ENCODE data around the gene KATNB1. TPM values are rescaled to one million over a fixed set of nuclear protein-coding genes. Genes with fewer than 3 reads are reported as not detected.

The KATNB1 gene
- total RNA-seq, 1 experiment from 2014 or later, result 60.4 TPM

GRCh38 chr16:57701759-57702371 lies 33.7 kb upstream of the KATNB1 start:
- DNase-seq (ENCODE audit: low spot score), result no peak
- ATAC-seq, result no peak
- H3K27ac Mint-ChIP-seq, result no peak overlapping the region
- H3K27me3 Mint-ChIP-seq (ENCODE audit: low read depth), result no peaks in the 10 kb centered on the region; the same call in 1 of the 2 replicates
- H3K4me3 Mint-ChIP-seq, result no peak overlapping the region
- ChIA-PET POLR2A (interaction anchor here (0.6 kb wide), 1 partner anchor 1033 kb away, joined by 5 read pairs; no protein-coding TSS in a partner anchor), CTCF (no interaction called here)
- peaks cover 2% of the 10 kb centered on the region; the same call in 1 of the 2 replicates for H3K9me3 Mint-ChIP-seq
- no peak for TF ChIP-seq IRF2 (CRISPR knock-in tag; IDR thresholded peaks at IDR 0.05; ENCODE audit: borderline replicate concordance, low read depth)
- peaks cover 5% of the 10 kb centered on the region; the same call in 1 of the 2 replicates for H3K4me1 Mint-ChIP-seq
- H3K36me3 Mint-ChIP-seq, result no peaks in the 10 kb centered on the region

GRCh38 chr16:57703416-57704010 lies 32.1 kb upstream of the KATNB1 start:
- H3K36me3 Mint-ChIP-seq, result no peaks in the 10 kb centered on the region
- peaks cover 7% of the 10 kb centered on the region; the same call in 1 of the 2 replicates for H3K9me3 Mint-ChIP-seq
- CTCF ChIA-PET, result interaction anchor here (0.8 to 1.9 kb wide), 4 partner anchors 10 to 127 kb away, joined by 3 to 6 read pairs (median 3); no protein-coding TSS in a partner anchor

GRCh38 chr16:57704011-57704904 lies 31.3 kb upstream of the KATNB1 start:
- Mint-ChIP-seq H3K9me3 (peaks cover 7% of the 10 kb centered on the region; the same call in 1 of the 2 replicates), H3K36me3 (no peaks in the 10 kb centered on the region), H3K4me1 (peaks cover 5% of the 10 kb centered on the region; the same call in 1 of the 2 replicates), H3K4me3 (no peak overlapping the region), H3K27me3 (ENCODE audit: low read depth) (no peaks in the 10 kb centered on the region; the same call in 1 of the 2 replicates), H3K27ac (no peak overlapping the region)
- TF ChIP-seq OVOL2 (CRISPR knock-in tag; IDR thresholded peaks at IDR 0.05; ENCODE audit: borderline replicate concordance), result no peak
- peak; percentile 44 for TF ChIP-seq GABPB1 (CRISPR knock-in tag; IDR thresholded peaks at IDR 0.05)
- ATAC-seq, result no peak
- no peak for DNase-seq (ENCODE audit: low spot score)
- ChIA-PET POLR2A (interaction anchor here (0.6 to 0.7 kb wide), 2 partner anchors 169 to 595 kb away, joined by 3 to 8 read pairs; no protein-coding TSS in a partner anchor), CTCF (interaction anchor here (0.8 to 1.9 kb wide), 4 partner anchors 10 to 128 kb away, joined by 3 to 6 read pairs (median 3); no protein-coding TSS in a partner anchor)

More at GRCh38 chr16:57703416-57704010, 32.1 kb upstream of the KATNB1 start:
- Mint-ChIP-seq H3K27me3 (ENCODE audit: low read depth) (no peaks in the 10 kb centered on the region; the same call in 1 of the 2 replicates), H3K4me3 (no peak overlapping the region), H3K4me1 (peaks cover 5% of the 10 kb centered on the region; the same call in 1 of the 2 replicates), H3K27ac (no peak overlapping the region)
- TF ChIP-seq ELF4 (CRISPR knock-in tag; IDR thresholded peaks at IDR 0.05; ENCODE audit: low read depth) (no peak), E2F4 (CRISPR knock-in tag; IDR thresholded peaks at IDR 0.05; ENCODE audit: borderline replicate concordance, low read depth) (no peak), TEAD4 (CRISPR knock-in tag; IDR thresholded peaks at IDR 0.05) (no peak)
- POLR2A ChIA-PET, result interaction anchor here (0.6 to 0.7 kb wide), 2 partner anchors 168 to 594 kb away, joined by 3 to 8 read pairs; no protein-coding TSS in a partner anchor
- no peak for DNase-seq (ENCODE audit: low spot score)
- no peak for ATAC-seq

GRCh38 chr16:57704905-57705852 lies 30.4 kb upstream of the KATNB1 start:
- TF ChIP-seq PRDM15 (CRISPR knock-in tag; IDR thresholded peaks at IDR 0.05), result no peak
- TF ChIP-seq TP53 (CRISPR knock-in tag; IDR thresholded peaks at IDR 0.05), result no peak
- TF ChIP-seq SMAD4 (CRISPR knock-in tag; IDR thresholded peaks at IDR 0.05), result no peak
- no peak for TF ChIP-seq PREB (CRISPR knock-in tag; IDR thresholded peaks at IDR 0.05; ENCODE audit: borderline replicate concordance)
- no peak for TF ChIP-seq OVOL2 (CRISPR knock-in tag; IDR thresholded peaks at IDR 0.05; ENCODE audit: borderline replicate concordance)
- TF ChIP-seq GABPB1 (CRISPR knock-in tag; IDR thresholded peaks at IDR 0.05), result no peak
- TF ChIP-seq FOXK1 (CRISPR knock-in tag; IDR thresholded peaks at IDR 0.05), result no peak
- TF ChIP-seq ZNF396 (CRISPR knock-in tag; IDR thresholded peaks at IDR 0.05; ENCODE audit: borderline replicate concordance), result no peak
- no peak for TF ChIP-seq NR1H2 (CRISPR knock-in tag; IDR thresholded peaks at IDR 0.05)
- no peaks in the 10 kb centered on the region; the same call in 1 of the 2 replicates for H3K27me3 Mint-ChIP-seq (ENCODE audit: low read depth)
- ChIA-PET CTCF (interaction anchor here (1.6 to 1.9 kb wide), 2 partner anchors 52 to 129 kb away, joined by 3 to 6 read pairs; no protein-coding TSS in a partner anchor), POLR2A (no interaction called here)
- H3K36me3 Mint-ChIP-seq, result no peaks in the 10 kb centered on the region
- peaks cover 5% of the 10 kb centered on the region; the same call in 1 of the 2 replicates for H3K4me1 Mint-ChIP-seq
- ATAC-seq, result no peak
- peaks cover 7% of the 10 kb centered on the region; the same call in 1 of the 2 replicates for H3K9me3 Mint-ChIP-seq
- H3K4me3 Mint-ChIP-seq, result no peak overlapping the region
- no peak for DNase-seq (ENCODE audit: low spot score)
- no peak overlapping the region for H3K27ac Mint-ChIP-seq
